ENCODE results near the gene FGF5. TPM values are rescaled to one million over a fixed set of nuclear protein-coding genes. Genes with fewer than 3 reads are reported as not detected.
A peak's percentile ranks its signal among the peaks of the same experiment; 100 is the strongest.
"Not testable (repeated sequence)": the region's sequence is repeated elsewhere in the genome, so short reads cannot be mapped to it uniquely, and the experiment has no call there.

FGF5 gene, protein sequence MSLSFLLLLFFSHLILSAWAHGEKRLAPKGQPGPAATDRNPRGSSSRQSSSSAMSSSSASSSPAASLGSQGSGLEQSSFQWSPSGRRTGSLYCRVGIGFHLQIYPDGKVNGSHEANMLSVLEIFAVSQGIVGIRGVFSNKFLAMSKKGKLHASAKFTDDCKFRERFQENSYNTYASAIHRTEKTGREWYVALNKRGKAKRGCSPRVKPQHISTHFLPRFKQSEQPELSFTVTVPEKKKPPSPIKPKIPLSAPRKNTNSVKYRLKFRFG
- under 1 TPM in 1 of 2 donors, not detected in 1; 0.28 TPM for total RNA-seq
- long read RNA-seq: 0 reads

DNA sequence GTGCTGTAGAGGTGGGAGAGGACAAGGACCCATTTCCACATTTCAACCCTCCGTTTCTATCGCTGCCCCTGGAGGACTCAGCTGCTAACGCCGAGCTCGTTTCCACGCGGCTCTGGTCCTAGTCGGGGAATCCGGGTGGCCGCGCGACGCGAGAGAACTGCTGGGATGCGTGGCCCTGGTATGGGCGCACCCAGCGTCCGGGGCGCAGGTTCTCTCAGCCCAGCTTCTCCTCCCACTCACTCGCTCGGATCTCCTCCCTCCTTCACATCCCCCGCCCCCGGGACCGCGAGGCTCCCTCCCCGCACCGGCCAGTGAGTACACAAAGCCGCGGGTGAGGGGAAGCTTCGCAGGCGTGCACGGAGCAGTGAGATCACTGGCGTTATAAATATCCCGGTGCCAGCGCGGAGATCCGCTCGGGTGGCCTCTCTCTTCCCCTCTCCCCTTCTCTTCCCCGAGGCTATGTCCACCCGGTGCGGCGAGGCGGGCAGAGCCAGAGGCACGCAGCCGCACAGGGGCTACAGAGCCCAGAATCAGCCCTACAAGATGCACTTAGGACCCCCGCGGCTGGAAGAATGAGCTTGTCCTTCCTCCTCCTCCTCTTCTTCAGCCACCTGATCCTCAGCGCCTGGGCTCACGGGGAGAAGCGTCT lies at the start of gene FGF5:
TSS of gene FGF5 (plus strand) at position 412 of the 649 bp plus-strand sequence. CDS start at position 573, 161 bp downstream.
- peak; percentile 18 to 41 for DNase-seq
- ATAC-seq: peak; percentile 28
- intact Hi-C loops (cut with DNase I, micrococcal nuclease): no loop called here

GRCh38 chr4:80219301-80220025 lies 47.0 kb upstream of the FGF5 start:
- intact Hi-C loops (cut with DNase I, micrococcal nuclease): loop anchor here in 1 of 2 donors (10.0 kb wide), 1 partner anchor 1185 kb away; no protein-coding TSS in a partner anchor
- no peak for DNase-seq
- no peak for ATAC-seq

- DNase-seq: no peak
- intact Hi-C loops (cut with DNase I, micrococcal nuclease): no loop called here
These were observed 45.8 kb upstream of the FGF5 start for GRCh38 chr4:80220711-80221110.

DNA sequence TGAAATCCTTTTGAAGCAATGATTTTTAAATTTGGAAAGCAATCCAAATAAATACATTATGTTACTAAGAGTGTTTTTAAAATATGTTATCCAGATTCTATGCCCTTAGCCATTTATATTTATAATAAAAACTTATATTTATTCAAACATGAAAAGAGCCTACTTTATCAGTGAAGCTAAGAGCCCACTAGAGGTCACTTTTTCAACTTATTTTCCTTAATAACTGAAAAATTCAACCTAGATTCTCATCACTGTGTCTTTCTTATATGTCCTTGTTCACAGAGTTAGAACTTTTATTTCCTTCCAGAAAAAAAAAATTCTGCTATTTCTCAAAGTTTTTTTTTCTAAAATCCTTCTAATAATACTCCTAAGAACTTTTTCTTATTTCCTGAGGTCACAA lies 45.3 kb upstream of the FGF5 start:
- intact Hi-C loops (cut with DNase I, micrococcal nuclease): no loop called here
- no peak for DNase-seq
- no peak for ATAC-seq

More at GRCh38 chr4:80220711-80221110, 45.8 kb upstream of the FGF5 start:
- no peak for ATAC-seq

GRCh38 chr4:80225595-80225994 lies 40.9 kb upstream of the FGF5 start:
- intact Hi-C loops (cut with DNase I, micrococcal nuclease): no loop called here
- no peak for DNase-seq
- ATAC-seq: no peak

DNA sequence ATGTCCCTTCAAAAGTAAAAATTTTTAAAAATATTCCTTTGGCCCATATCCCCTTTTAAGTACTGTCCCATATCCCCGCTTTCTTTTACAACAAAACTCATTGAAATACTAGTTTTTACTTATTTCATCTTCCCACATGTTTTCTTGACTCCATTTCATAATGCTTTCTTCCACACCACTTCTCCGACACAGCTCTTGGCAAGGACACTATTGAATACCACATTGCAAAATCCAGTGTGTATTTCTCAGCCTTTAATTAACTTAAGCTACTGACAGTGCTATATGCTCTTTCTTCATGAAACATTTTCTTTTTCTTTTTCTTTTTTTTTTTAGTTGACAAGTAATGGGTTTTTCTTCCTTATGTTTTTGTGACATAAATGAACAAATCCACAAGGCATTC lies 40.4 kb upstream of the FGF5 start:
- intact Hi-C loops (cut with DNase I, micrococcal nuclease): no loop called here
- ATAC-seq: no peak

GRCh38 chr4:80228460-80228859 lies 38.0 kb upstream of the FGF5 start:
- intact Hi-C loops (cut with DNase I, micrococcal nuclease): no loop called here
- DNase-seq (no peak), ATAC-seq (no peak)

More for the DNA sequence above, 40.4 kb upstream of the FGF5 start:
- DNase-seq: no peak

DNA sequence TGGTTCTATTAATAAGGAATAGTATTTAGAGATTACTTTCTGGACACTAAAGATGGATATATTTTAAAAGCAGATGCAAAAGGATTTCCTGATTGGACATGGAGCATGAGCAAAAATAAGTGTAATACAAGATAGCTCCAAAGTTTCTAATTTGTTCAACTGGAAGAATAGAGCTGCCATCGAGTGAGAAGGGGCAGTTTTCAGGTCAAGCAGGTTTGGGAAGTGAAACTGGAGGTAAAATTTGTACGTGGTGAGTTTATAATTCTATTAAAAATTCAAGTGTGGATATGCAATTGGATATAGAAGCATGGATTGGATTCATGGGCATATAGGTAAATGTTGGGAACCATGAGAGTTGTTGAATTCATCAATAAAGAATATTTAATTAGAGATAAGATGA lies 37.3 kb upstream of the FGF5 start:
- intact Hi-C loops (cut with DNase I, micrococcal nuclease): no loop called here
- DNase-seq: no peak
- no peak for ATAC-seq

GRCh38 chr4:80229590-80229989 lies 36.9 kb upstream of the FGF5 start:
- ATAC-seq (no peak), DNase-seq (no peak)
- intact Hi-C loops (cut with DNase I, micrococcal nuclease): no loop called here

DNA sequence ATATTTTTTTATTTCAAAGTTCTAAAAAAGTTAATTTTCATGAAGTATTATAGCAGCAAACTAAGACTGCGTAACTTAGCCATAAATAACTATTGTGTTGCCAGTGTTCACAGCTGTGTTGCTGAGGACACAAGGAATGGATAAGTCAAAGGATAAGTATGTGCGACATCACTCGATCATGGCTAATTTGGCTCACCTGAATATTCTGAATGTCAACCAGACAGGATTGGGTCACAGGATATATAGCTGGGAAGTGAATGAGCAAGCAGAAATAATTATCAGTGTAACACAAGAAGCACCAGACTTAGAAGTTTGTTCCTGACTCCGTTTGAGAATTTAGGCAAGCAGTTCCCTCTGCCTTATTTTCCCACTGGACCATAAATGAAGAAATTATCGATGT lies 35.3 kb upstream of the FGF5 start:
- ATAC-seq: no peak
- intact Hi-C loops (cut with DNase I, micrococcal nuclease): no loop called here
- no peak for DNase-seq

GRCh38 chr4:80232707-80233370 lies 33.6 kb upstream of the FGF5 start:
- ATAC-seq: no peak
- no peak for DNase-seq
- intact Hi-C loops (cut with DNase I, micrococcal nuclease): no loop called here

DNA sequence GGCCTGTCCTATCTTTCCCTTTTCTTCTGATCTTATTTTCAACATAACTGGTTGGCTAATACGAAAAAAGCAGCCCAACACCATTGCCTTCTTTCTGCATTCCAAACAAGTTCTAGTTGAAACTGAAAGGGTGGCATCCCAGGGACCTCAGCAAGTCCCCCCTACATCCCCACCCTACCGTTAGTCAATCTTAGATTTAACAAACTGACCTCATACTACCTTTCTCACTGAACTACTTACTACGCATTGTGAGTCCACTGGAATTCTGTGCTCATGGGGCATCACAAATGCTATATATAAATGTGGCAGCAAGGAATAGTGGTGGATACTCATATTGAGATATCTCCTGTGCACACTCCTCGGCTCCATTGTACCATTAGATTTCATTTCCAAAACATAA lies 33.1 kb upstream of the FGF5 start:
- ATAC-seq (no peak), DNase-seq (no peak)
- intact Hi-C loops (cut with DNase I, micrococcal nuclease): no loop called here

DNA sequence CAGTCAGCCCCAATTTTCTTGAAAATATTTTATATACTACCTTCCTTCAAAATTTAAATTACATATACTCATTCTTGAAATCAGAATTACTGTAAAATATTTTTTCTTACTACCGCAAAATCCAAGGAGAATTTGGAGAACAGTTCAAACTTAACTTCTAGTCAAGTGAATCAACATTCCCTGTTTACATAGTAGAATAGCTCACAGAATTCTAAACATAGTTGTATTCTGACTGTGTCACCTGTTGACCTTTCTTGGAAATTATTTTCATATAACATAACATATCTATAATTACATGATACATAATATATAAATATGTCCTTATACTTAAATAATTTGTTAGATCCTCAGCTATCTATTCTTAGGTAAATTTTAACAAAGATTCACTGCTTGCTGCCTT lies 31.0 kb upstream of the FGF5 start:
- ATAC-seq (no peak), DNase-seq (no peak)
- intact Hi-C loops (cut with DNase I, micrococcal nuclease): no loop called here

- ATAC-seq: no peak
- DNase-seq: no peak
- intact Hi-C loops (cut with DNase I, micrococcal nuclease): no loop called here
These were observed 28.5 kb upstream of the FGF5 start for GRCh38 chr4:80237992-80238391.

DNA sequence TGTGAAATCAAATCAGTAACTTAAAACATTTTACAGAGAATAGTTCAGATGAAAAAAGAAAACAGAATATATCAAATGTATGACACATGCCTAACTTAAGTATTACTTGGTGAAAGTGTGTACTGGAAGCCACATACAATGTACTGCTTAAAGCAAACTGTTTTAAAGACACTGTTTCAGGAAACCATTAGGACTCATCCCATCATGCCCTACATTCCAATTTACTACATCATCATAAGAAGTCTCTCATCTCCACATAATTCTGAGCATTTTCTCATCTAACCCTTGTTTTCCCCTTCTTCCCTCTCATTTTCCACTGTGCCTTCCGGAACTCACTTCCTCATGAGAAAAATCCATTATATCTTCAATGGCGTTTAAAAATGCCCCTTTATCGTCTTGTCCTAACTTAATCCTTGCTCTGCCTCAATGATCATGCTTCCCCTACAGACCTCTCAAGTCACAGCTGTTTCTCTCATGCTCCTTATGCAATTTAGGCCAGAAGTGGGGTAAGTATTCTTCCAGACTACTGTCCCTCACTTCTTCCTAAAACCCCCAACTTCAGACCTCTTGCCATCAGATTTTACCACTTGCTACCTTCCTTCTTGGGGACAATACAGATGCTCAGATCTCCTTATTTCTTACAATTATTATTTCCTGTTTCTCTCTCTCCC lies 26.8 kb upstream of the FGF5 start:
- intact Hi-C loops (cut with DNase I, micrococcal nuclease): no loop called here
- no peak for DNase-seq
- no peak for ATAC-seq

GRCh38 chr4:80240976-80241375 lies 25.5 kb upstream of the FGF5 start:
- ATAC-seq (no peak), DNase-seq (no peak)
- intact Hi-C loops (cut with DNase I, micrococcal nuclease): no loop called here

GRCh38 chr4:80243274-80244018 lies 23.0 kb upstream of the FGF5 start:
- intact Hi-C loops (cut with DNase I, micrococcal nuclease): no loop called here
- ATAC-seq (no peak), DNase-seq (no peak)

- intact Hi-C loops (cut with DNase I, micrococcal nuclease); DNase-seq; ATAC-seq: not testable (repeated sequence)
These were observed 19.0 kb upstream of the FGF5 start for GRCh38 chr4:80247484-80247883.

Measured in left colon (tissue), 2 donors.